Smooth muscle cell (in vitro differentiated cells): ENCODE data around the gene SRA1. TPM values are rescaled to one million over a fixed set of nuclear protein-coding genes. Genes with fewer than 3 reads are reported as not detected.

Experiments
- DNase-seq: peaks from one replicate; lab custom pipeline; 2025; ENCODE audit not compliant: unreplicated experiment; lab: John Stamatoyannopoulos, UW
- H2AFZ ChIP-seq: fragments of 200-600 bp; sonication (generic); 2 replicates; pipeline ENCODE4 v1.6.0; 2016; ENCODE audit warnings: antibody characterized with exemption, low read depth, mild to moderate bottlenecking
- H3F3A ChIP-seq: fragments of 200-600 bp; sonication (generic); 2 replicates; pipeline ENCODE4 v1.6.0; 2017; ENCODE audit warnings: antibody characterized with exemption, low read depth
- H3K27ac ChIP-seq: fragments of 200-600 bp; sonication (generic); 2 replicates; pipeline ENCODE4 v1.5.1; 2016; ENCODE audit warnings: low read depth, mild to moderate bottlenecking
- H3K27me3 ChIP-seq: fragments of 200-600 bp; sonication (generic); 2 replicates; pipeline ENCODE4 v1.6.1; 2016; ENCODE audit warnings: low read depth, mild to moderate bottlenecking
- H3K36me3 ChIP-seq: fragments of 200-600 bp; sonication (generic); 2 replicates; pipeline ENCODE4 v1.5.1; 2016; ENCODE audit warnings: low read depth
- H3K4me1 ChIP-seq: fragments of 200-600 bp; sonication (generic); 2 replicates; pipeline ENCODE4 v1.5.1; 2016; ENCODE audit warnings: low read depth
- H3K4me2 ChIP-seq: fragments of 200-600 bp; sonication (generic); 2 replicates; pipeline ENCODE4 v1.6.0; 2016; ENCODE audit warnings: mild to moderate bottlenecking
- H3K4me3 ChIP-seq: fragments of 200-600 bp; sonication (generic); 2 replicates; pipeline ENCODE4 v1.5.1; 2016; ENCODE audit warnings: mild to moderate bottlenecking
- H3K79me2 ChIP-seq: fragments of 200-600 bp; sonication (generic); 2 replicates; pipeline ENCODE4 v1.6.0; 2016; ENCODE audit warnings: low read depth, mild to moderate bottlenecking
- H3K9ac ChIP-seq: fragments of 200-600 bp; sonication (generic); 2 replicates; pipeline ENCODE4 v1.6.0; 2016; ENCODE audit warnings: low read depth
- H3K9me3 ChIP-seq: fragments of 200-600 bp; sonication (generic); replicated peaks from 2 replicates; pipeline ENCODE4 v1.5.1; 2016; ENCODE audit warnings: low read depth
- H4K20me1 ChIP-seq: fragments of 200-600 bp; sonication (generic); 2 replicates; pipeline ENCODE4 v1.6.0; 2016; ENCODE audit warnings: low read depth
- CTCF ChIP-seq: fragments of 200-600 bp; sonication (generic); IDR thresholded peaks from 2 replicates; pipeline ENCODE4 v1.5.1; 2017; ENCODE audit warnings: borderline replicate concordance, mild to moderate bottlenecking, antibody characterized with exemption; ENCODE audit not compliant: insufficient read depth, poor library complexity, severe bottlenecking
- WGBS: methylation state at CpG from one replicate; pipeline ENCODE4 v1.1.7; 2016; ENCODE audit warnings: low lambda C conversion rate; 5-methylcytosine and 5-hydroxymethylcytosine counted together
- polyA plus RNA-seq: library from polyadenylated mRNA; unstranded; fragments of >200 nt; fragmentation: Nextera tagmentation; extraction: Ambion mirVana; gene quantifications from 2 replicates; pipeline ENCODE4 v1.2.1, GENCODE V29; 2016
- total RNA-seq: library from RNA; depleted of rRNA; stranded (reverse); fragments of >200 nt; gene quantifications from 2 replicates; pipeline ENCODE4 v1.2.3, GENCODE V29; 2014

The SRA1 gene
- total and polyA plus RNA-seq, 2 experiments from 2014 or later, result 61.4 to 146 TPM

GRCh38 chr5:140602147-140602546 is 44.9 kb upstream of the SRA1 start:
- Histone ChIP-seq H3K4me2 (no peak overlapping the region), H4K20me1 (no peaks in the 10 kb centered on the region), H3K9ac (no peak overlapping the region), H2AFZ (no peak overlapping the region), H3K27ac (no peak overlapping the region), H3K9me3 (no peaks in the 10 kb centered on the region), H3K4me3 (no peak overlapping the region), H3K4me1 (no peaks in the 10 kb centered on the region), H3K36me3 (no peaks in the 10 kb centered on the region), H3K79me2 (no peaks in the 10 kb centered on the region), H3F3A (no peaks in the 10 kb centered on the region), H3K27me3 (no peaks in the 10 kb centered on the region)
- TF ChIP-seq CTCF, result no peak
- no peak for DNase-seq
- 83% methylated on average over 4 of the region's 4 CpGs for WGBS

GRCh38 chr5:140600096-140600495 is 42.8 kb upstream of the SRA1 start:
- Histone ChIP-seq H3K36me3 (no peaks in the 10 kb centered on the region), H3K9ac (no peak overlapping the region), H3F3A (no peaks in the 10 kb centered on the region), H4K20me1 (no peaks in the 10 kb centered on the region), H3K27me3 (no peaks in the 10 kb centered on the region), H2AFZ (no peak overlapping the region), H3K4me2 (no peak overlapping the region), H3K27ac (no peak overlapping the region), H3K4me3 (no peak overlapping the region), H3K4me1 (no peaks in the 10 kb centered on the region), H3K9me3 (no peaks in the 10 kb centered on the region), H3K79me2 (no peaks in the 10 kb centered on the region)
- TF ChIP-seq CTCF, result no peak
- no peak for DNase-seq

DNA sequence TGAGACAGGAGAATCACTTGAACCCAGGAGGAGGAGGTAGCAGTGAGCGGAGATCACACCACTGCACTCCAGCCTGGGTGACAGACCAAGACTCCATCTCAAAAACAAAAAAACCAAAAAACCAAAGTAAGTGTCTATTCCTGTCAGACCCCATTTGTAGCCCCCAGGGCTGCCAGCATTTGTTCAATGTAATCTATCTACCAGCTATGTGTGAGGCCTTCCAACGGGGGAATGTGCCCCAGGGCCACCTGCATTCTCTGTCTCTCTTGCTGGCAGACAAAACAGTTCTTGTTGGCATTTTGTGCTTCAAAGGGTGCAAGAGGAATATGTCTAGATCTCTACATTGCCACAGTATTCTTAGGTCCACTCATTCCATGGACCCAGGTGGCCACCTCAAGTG is 41.6 kb upstream of the SRA1 start:
- DNase-seq, result no peak
- no peaks in the 10 kb centered on the region for H3K4me1 ChIP-seq
- no peaks in the 10 kb centered on the region for H3K9me3 ChIP-seq
- no peak overlapping the region for H3K27ac ChIP-seq
- no peaks in the 10 kb centered on the region for H3K27me3 ChIP-seq
- WGBS, result 70% methylated on average over 2 of the region's 2 CpGs
- H3K79me2 ChIP-seq, result no peaks in the 10 kb centered on the region
- H2AFZ ChIP-seq, result no peak overlapping the region
- no peaks in the 10 kb centered on the region for H3K36me3 ChIP-seq
- no peak overlapping the region for H3K4me3 ChIP-seq
- no peak for TF ChIP-seq CTCF
- H3F3A ChIP-seq, result no peaks in the 10 kb centered on the region
- no peaks in the 10 kb centered on the region for H4K20me1 ChIP-seq
- H3K4me2 ChIP-seq, result no peak overlapping the region
- no peak overlapping the region for H3K9ac ChIP-seq

GRCh38 chr5:140596321-140596741 is 39.1 kb upstream of the SRA1 start:
- H3K4me3 ChIP-seq, result no peak overlapping the region
- no peak overlapping the region for H3K27ac ChIP-seq
- H3K4me1 ChIP-seq, result no peaks in the 10 kb centered on the region
- DNase-seq, result no peak
- H3K4me2 ChIP-seq, result no peak overlapping the region
- no peaks in the 10 kb centered on the region for H3K79me2 ChIP-seq
- H3K27me3 ChIP-seq, result no peaks in the 10 kb centered on the region
- no peak overlapping the region for H2AFZ ChIP-seq
- WGBS, result 84% methylated on average over 1 of the region's 1 CpG
- no peaks in the 10 kb centered on the region for H4K20me1 ChIP-seq
- peaks cover 5% of the 10 kb centered on the region for H3F3A ChIP-seq
- no peaks in the 10 kb centered on the region for H3K9me3 ChIP-seq
- no peaks in the 10 kb centered on the region for H3K36me3 ChIP-seq
- no peak overlapping the region for H3K9ac ChIP-seq
- TF ChIP-seq CTCF, result no peak
